Mammary epithelial cell (primary cell): ENCODE data around the gene BMS1.
"Not testable (repeated sequence)": the region's sequence is repeated elsewhere in the genome, so short reads cannot be mapped to it uniquely, and the experiment has no call there.

Experiments used
- EZH2 ChIP-seq: IDR thresholded peaks from 2 replicates; pipeline ENCODE4 v1.6.1; 2012; ENCODE audit warnings: low read length, inconsistent platforms, borderline replicate concordance
- TF ChIP-seq, protein P1 (sequence below), 2 donors: IDR thresholded peaks in 1 of 2; conservative IDR thresholded peaks in 1 of 2; 2 replicates each; pipeline ENCODE4 v1.5.1; 2011 to 2012; ENCODE audit warnings: inconsistent platforms in 2 of 2, low read length in 2 of 2, mild to moderate bottlenecking in 2 of 2, control low read depth in 1 of 2, low read depth in 1 of 2; ENCODE audit not compliant: insufficient read depth in 1 of 2; ENCODE audit errors: extremely low read depth in 1 of 2

DNA sequence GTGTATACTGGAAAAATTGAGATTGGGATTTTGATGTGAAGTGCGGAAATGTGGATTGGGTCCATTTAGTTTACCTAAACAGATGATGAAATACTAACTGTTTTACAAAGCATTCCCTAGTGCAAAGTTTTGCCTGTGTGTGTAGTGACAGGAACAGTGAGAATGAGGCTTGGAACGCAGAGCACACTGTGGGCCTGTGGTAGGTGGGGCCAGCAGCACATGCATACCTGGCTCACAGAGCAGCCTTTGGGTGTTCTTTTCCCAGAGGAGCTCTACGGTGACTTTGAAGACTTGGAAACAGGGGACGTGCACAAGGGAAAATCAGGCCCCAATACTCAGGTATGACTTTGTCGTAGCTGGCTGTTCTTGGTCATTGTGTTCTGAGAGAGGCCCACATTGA lies 33.7 kb downstream of the BMS1 start:
- TF ChIP-seq, protein P1, sequence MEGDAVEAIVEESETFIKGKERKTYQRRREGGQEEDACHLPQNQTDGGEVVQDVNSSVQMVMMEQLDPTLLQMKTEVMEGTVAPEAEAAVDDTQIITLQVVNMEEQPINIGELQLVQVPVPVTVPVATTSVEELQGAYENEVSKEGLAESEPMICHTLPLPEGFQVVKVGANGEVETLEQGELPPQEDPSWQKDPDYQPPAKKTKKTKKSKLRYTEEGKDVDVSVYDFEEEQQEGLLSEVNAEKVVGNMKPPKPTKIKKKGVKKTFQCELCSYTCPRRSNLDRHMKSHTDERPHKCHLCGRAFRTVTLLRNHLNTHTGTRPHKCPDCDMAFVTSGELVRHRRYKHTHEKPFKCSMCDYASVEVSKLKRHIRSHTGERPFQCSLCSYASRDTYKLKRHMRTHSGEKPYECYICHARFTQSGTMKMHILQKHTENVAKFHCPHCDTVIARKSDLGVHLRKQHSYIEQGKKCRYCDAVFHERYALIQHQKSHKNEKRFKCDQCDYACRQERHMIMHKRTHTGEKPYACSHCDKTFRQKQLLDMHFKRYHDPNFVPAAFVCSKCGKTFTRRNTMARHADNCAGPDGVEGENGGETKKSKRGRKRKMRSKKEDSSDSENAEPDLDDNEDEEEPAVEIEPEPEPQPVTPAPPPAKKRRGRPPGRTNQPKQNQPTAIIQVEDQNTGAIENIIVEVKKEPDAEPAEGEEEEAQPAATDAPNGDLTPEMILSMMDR (conservative IDR thresholded peaks at IDR 0.05 in 1 of 2, IDR thresholded peaks at IDR 0.05 in 1 of 2; ENCODE audit: extremely low read depth in 1 of 2, insufficient read depth in 1 of 2, low read depth in 1 of 2, low read length in 2 of 2): not testable (repeated sequence)
- not testable (repeated sequence) for TF ChIP-seq EZH2
